HEK293T (cell line): ENCODE data around the gene ALKBH3.

ENCODE experiments used
- FOXA1 ChIP-seq: fragments of 450-650 bp; IDR thresholded peaks from 2 replicates; pipeline ENCODE4 v1.6.1; 2016; ENCODE audit warnings: mild to moderate bottlenecking
- FOXK2 ChIP-seq: fragments of 450-650 bp; IDR thresholded peaks from 2 replicates; pipeline ENCODE4 v1.6.1; 2016; ENCODE audit warnings: mild to moderate bottlenecking
- SP1 ChIP-seq: fragments of 450-650 bp; IDR thresholded peaks from 2 replicates; pipeline ENCODE4 v1.6.1; 2017
- TF ChIP-seq, protein P1 (sequence below): fragments of 450-650 bp; IDR thresholded peaks from 2 replicates; pipeline ENCODE4 v1.6.1; 2016

DNA sequence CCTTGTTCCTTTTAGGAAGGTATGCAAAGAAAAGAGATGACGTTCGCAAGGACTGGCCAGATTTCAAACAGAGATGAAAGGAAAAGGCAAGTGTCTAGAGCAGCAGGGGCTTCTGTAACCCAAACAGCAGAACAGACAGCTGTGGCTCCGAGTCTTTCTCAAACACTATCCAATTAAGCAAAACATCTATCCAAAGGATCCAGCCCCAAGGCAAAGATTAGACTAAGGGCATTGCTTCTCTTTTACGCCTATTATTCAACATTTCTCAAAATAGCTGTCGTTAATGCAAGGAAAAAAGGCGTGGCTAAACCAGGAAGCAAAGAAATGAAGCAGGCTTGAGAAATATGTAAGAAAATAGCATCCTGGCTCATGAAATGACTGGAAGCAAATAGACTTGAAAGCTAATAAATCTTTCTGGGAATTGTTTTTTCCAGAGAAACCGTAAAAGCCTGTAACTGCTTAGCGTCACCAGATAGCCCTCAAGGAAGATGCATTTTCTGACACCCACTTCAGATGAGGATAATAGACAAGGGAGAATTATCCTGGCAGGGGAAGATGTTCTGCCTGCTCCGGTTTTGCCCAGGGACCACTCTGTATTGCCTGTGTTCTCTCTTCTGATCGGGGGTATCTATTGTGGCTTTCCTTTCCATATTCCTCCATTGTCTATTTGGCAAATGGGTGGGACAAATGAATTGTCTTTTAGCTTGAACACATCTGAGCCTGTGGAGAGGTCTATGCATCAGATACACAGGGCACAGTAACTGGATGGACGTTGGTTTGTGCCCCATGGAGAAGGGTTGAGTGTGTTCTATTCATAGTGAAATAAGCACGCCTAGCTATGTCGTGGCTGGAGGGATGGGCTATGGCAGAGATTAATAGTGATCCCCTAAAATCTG lies 82.0 kb downstream of the ALKBH3 start:
- TF ChIP-seq FOXK2 (no peak), FOXA1 (no peak), SP1 (no peak)
- TF ChIP-seq, protein P1, sequence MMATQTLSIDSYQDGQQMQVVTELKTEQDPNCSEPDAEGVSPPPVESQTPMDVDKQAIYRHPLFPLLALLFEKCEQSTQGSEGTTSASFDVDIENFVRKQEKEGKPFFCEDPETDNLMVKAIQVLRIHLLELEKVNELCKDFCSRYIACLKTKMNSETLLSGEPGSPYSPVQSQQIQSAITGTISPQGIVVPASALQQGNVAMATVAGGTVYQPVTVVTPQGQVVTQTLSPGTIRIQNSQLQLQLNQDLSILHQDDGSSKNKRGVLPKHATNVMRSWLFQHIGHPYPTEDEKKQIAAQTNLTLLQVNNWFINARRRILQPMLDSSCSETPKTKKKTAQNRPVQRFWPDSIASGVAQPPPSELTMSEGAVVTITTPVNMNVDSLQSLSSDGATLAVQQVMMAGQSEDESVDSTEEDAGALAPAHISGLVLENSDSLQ, result no peak
